HCT116 (cell line): ENCODE data around the gene SHC2. TPM values are rescaled to one million over a fixed set of nuclear protein-coding genes. Genes with fewer than 3 reads are reported as not detected.

Experiments used
- ATAC-seq: fragments of 200-7000 bp; cut with Tn5 transposase; 2 replicates; pipeline ENCODE4 v1.9.1; 2020; ENCODE audit warnings: mild to moderate bottlenecking, moderate library complexity
- BruUV-seq: library from RNA; stranded (reverse); fragments of 400-500 nt; replicated peaks from 2 replicates; lab custom pipeline; 2021; lab: Mats Ljungman, UMichigan
- CTCF ChIA-PET: fragments of 300-600 bp; sonication (Branson Sonifier 250); formaldehyde crosslinking; loops from one replicate; lab custom pipeline; 2021; ENCODE audit warnings: antibody characterized with exemption; lab: Charles Lee
- POLR2A ChIA-PET: fragments of 300-600, 350-600 bp; sonication (Branson Sonifier 250); formaldehyde crosslinking; loops from one replicate; lab custom pipeline; 2021; ENCODE audit warnings: antibody characterized with exemption; lab: Charles Lee
- RAD21 ChIA-PET, 2 experiments: fragments of 300-600 bp; sonication (Branson Sonifier 250); formaldehyde crosslinking; loops; one replicate each; lab custom pipeline; 2023; ENCODE audit warnings: low total read pairs in 2 of 2; ENCODE audit not compliant: uncharacterized antibody in 2 of 2, unreplicated experiment in 2 of 2, low non-redundant PET in 1 of 2; lab: Charles Lee
- DNase-seq: peaks from one replicate; pipeline ENCODE4 v3.0.0-alpha.2; 2010; ENCODE audit warnings: low read depth, low spot score
- H2AFZ ChIP-seq: fragments of 200-600 bp; shearing (Covaris generic), sonication (generic); 2 replicates; pipeline ENCODE4 v1.6.1; 2017; ENCODE audit warnings: low read depth, mixed run types, mixed read lengths, antibody characterized with exemption, low read length; ENCODE audit not compliant: poor library complexity, severe bottlenecking
- H3K27ac ChIP-seq: 2 replicates; pipeline ENCODE4 v1.5.1; 2012; ENCODE audit warnings: low read depth, low read length
- H3K27me3 ChIP-seq: fragments of 200-600 bp; sonication (generic); 2 replicates; pipeline ENCODE4 v1.6.1; 2016; ENCODE audit warnings: mixed run types, low read length, mixed read lengths; ENCODE audit not compliant: insufficient read depth
- H3K36me3 ChIP-seq, 2 experiments: fragments of 200-500 bp in 1 of 2; fragments of 200-600 bp in 1 of 2; sonication (Bioruptor generic) in 1 of 2; sonication (generic) in 1 of 2; 2 replicates each; pipeline versions ENCODE4 v1.5.1 to v1.6.1; 2014 to 2016; ENCODE audit warnings: low read length in 2 of 2, inconsistent platforms in 1 of 2, mixed read lengths in 1 of 2, mixed run types in 1 of 2; ENCODE audit not compliant: insufficient read depth in 2 of 2, control insufficient read depth in 1 of 2
- H3K4me1 ChIP-seq, 2 experiments: fragments of 200-600 bp in 1 of 2; sonication (generic) in 1 of 2; 2 replicates each; pipeline versions ENCODE4 v1.5.1 to v1.6.1; 2012 to 2017; ENCODE audit warnings: low read length in 2 of 2, inconsistent platforms in 1 of 2, mild to moderate bottlenecking in 1 of 2, mixed read lengths in 1 of 2, mixed run types in 1 of 2, moderate library complexity in 1 of 2; ENCODE audit not compliant: insufficient read depth in 2 of 2, control insufficient read depth in 1 of 2
- H3K4me2 ChIP-seq: fragments of 200-600 bp; sonication (generic); 2 replicates; pipeline ENCODE4 v1.6.1; 2017; ENCODE audit warnings: mixed run types, low read length, mixed read lengths
- H3K4me3 ChIP-seq, 2 experiments: fragments of 200-600 bp in 1 of 2; sonication (generic) in 1 of 2; replicated peaks in 1 of 2; 2 replicates each; pipeline ENCODE4 v1.5.1; 2011 to 2016; ENCODE audit warnings: low read length in 2 of 2, control low read depth in 1 of 2, low read depth in 1 of 2, mild to moderate bottlenecking in 1 of 2, mixed read lengths in 1 of 2, mixed run types in 1 of 2
- H3K79me2 ChIP-seq: fragments of 200-600 bp; sonication (generic); 2 replicates; pipeline ENCODE4 v1.6.1; 2017; ENCODE audit warnings: mild to moderate bottlenecking, mixed run types, low read length, moderate library complexity, mixed read lengths; ENCODE audit not compliant: insufficient read depth
- H3K9ac ChIP-seq: fragments of 200-600 bp; sonication (generic); 2 replicates; pipeline ENCODE4 v1.6.1; 2016; ENCODE audit warnings: low read length, mixed read lengths
- H3K9me2 ChIP-seq: fragments of 200-600 bp; sonication (generic), shearing (Covaris generic); 2 replicates; pipeline ENCODE4 v1.6.1; 2017; ENCODE audit warnings: mixed run types, mild to moderate bottlenecking, moderate library complexity; ENCODE audit not compliant: insufficient read depth
- H3K9me3 ChIP-seq, 2 experiments: fragments of 200-500 bp in 1 of 2; fragments of 200-600 bp in 1 of 2; sonication (Bioruptor generic) in 1 of 2; sonication (generic) in 1 of 2; 2 replicates each; pipeline ENCODE4 v1.6.1; 2014 to 2017; ENCODE audit warnings: low read length in 2 of 2, mixed read lengths in 2 of 2, inconsistent platforms in 1 of 2, low read depth in 1 of 2, mild to moderate bottlenecking in 1 of 2, mixed run types in 1 of 2, moderate library complexity in 1 of 2; ENCODE audit not compliant: control insufficient read depth in 1 of 2, insufficient read depth in 1 of 2
- H4K20me1 ChIP-seq: fragments of 200-600 bp; sonication (generic), shearing (Covaris generic); 2 replicates; pipeline ENCODE4 v1.6.1; 2017; ENCODE audit warnings: mixed run types, mild to moderate bottlenecking, moderate library complexity; ENCODE audit not compliant: insufficient read depth
- ATF3 ChIP-seq: IDR thresholded peaks from 2 replicates; pipeline ENCODE4 v1.6.1; 2012
- CEBPB ChIP-seq: IDR thresholded peaks from 2 replicates; pipeline ENCODE4 v1.6.1; 2012; ENCODE audit warnings: low read depth
- CTCF ChIP-seq, 3 experiments: fragments of 200-600 bp in 1 of 3; sonication (generic) in 1 of 3; IDR thresholded peaks in 2 of 3; conservative IDR thresholded peaks in 1 of 3; 2 replicates each; pipeline ENCODE4 v1.5.1; 2012 to 2017; ENCODE audit warnings: low read depth in 2 of 3, low read length in 2 of 3, antibody characterized with exemption in 1 of 3, borderline replicate concordance in 1 of 3, control low read depth in 1 of 3, mild to moderate bottlenecking in 1 of 3, mixed read lengths in 1 of 3, mixed run types in 1 of 3, moderate library complexity in 1 of 3; ENCODE audit not compliant: insufficient read depth in 1 of 3
- EGR1 ChIP-seq: IDR thresholded peaks from 2 replicates; pipeline ENCODE4 v1.6.1; 2012; ENCODE audit warnings: low read depth
- ELF1 ChIP-seq: IDR thresholded peaks from 2 replicates; pipeline ENCODE4 v1.6.1; 2012; ENCODE audit warnings: low read depth, borderline replicate concordance
- EZH2 ChIP-seq: fragments of 200-600 bp; sonication (generic); IDR thresholded peaks from 2 replicates; pipeline ENCODE4 v1.6.1; 2017; ENCODE audit warnings: antibody characterized with exemption, mixed run types
- FOSL1 ChIP-seq: IDR thresholded peaks from 2 replicates; pipeline ENCODE4 v1.6.1; 2012; ENCODE audit warnings: low read depth
- MAX ChIP-seq: IDR thresholded peaks from 2 replicates; pipeline ENCODE4 v1.6.1; 2012
- POLR2AphosphoS5 ChIP-seq: IDR thresholded peaks from 2 replicates; pipeline ENCODE4 v1.6.1; 2011; ENCODE audit warnings: mild to moderate bottlenecking, low read depth, low read length, moderate library complexity
- RAD21 ChIP-seq: IDR thresholded peaks from 2 replicates; pipeline ENCODE4 v1.6.1; 2012; ENCODE audit warnings: low read depth, mild to moderate bottlenecking
- REST ChIP-seq: IDR thresholded peaks from 2 replicates; pipeline ENCODE4 v1.6.1; 2012; ENCODE audit warnings: low read depth
- SIN3A ChIP-seq: IDR thresholded peaks from 2 replicates; pipeline ENCODE4 v1.6.1; 2012; ENCODE audit warnings: low read depth
- SP1 ChIP-seq: IDR thresholded peaks from 2 replicates; pipeline ENCODE4 v1.6.1; 2012; ENCODE audit warnings: low read depth
- SRF ChIP-seq: IDR thresholded peaks from 2 replicates; pipeline ENCODE4 v1.6.1; 2012; ENCODE audit warnings: low read depth
- TCF7L2 ChIP-seq: IDR thresholded peaks from 2 replicates; pipeline ENCODE4 v1.7.0; 2011; ENCODE audit warnings: borderline replicate concordance, inconsistent platforms; ENCODE audit not compliant: insufficient read depth, insufficient read length; ENCODE audit errors: extremely low read depth
- ZBTB33 ChIP-seq: IDR thresholded peaks from 2 replicates; pipeline ENCODE4 v1.6.1; 2011; ENCODE audit warnings: mild to moderate bottlenecking, low read length, moderate library complexity; ENCODE audit not compliant: insufficient replicate concordance; ENCODE audit errors: extremely low read depth
- ZFX ChIP-seq: fragments of 450-650 bp; IDR thresholded peaks from 2 replicates; pipeline ENCODE4 v1.6.1; 2017
- ZNF274 ChIP-seq: fragments of 200-500 bp; sonication (Bioruptor generic); IDR thresholded peaks from 2 replicates; pipeline ENCODE4 v1.6.1; 2014; ENCODE audit warnings: mild to moderate bottlenecking, low read depth, low read length, inconsistent platforms
- intact Hi-C: fragments of 100-400 bp; cut with micrococcal nuclease; formaldehyde crosslinking; loops from 2 replicates; pipeline ENCODE4 v1.10.0; 2022
- total RNA-seq: library from RNA; stranded (reverse); gene quantifications from one replicate; pipeline ENCODE4 v1.2.1, GENCODE V29; 2021; ENCODE audit not compliant: unreplicated experiment

SHC2 gene
- total RNA-seq, 1 experiment from 2014 or later, result 2.5 TPM

GRCh38 chr19:374886-375235 is 86.0 kb downstream of the SHC2 start:
- H3K36me3 ChIP-seq, result no peaks in the 10 kb centered on the region
- no peak overlapping the region for H3K4me2 ChIP-seq
- H4K20me1 ChIP-seq, result no peaks in the 10 kb centered on the region
- ChIA-PET POLR2A (no interaction called here), RAD21 (no interaction called here), CTCF (interaction anchor here (0.5 kb wide), 1 partner anchor 131 kb away, joined by 4 read pairs; no protein-coding TSS in a partner anchor)
- H3K9me3 ChIP-seq, result no peaks in the 10 kb centered on the region
- no peaks in the 10 kb centered on the region for H3K79me2 ChIP-seq
- no peaks in the 10 kb centered on the region for H3K27me3 ChIP-seq
- no peak overlapping the region for H3K27ac ChIP-seq
- peaks cover 3 to 5% of the 10 kb centered on the region in 2 experiments; a peak in 2 of 4 replicates for H3K4me1 ChIP-seq
- H3K4me3 ChIP-seq, result no peak overlapping the region
- DNase-seq, result no peak
- no peak for ATAC-seq
- H2AFZ ChIP-seq, result no peak overlapping the region
- H3K9ac ChIP-seq, result no peak overlapping the region
- TF ChIP-seq FOSL1, result no peak
- no peak for TF ChIP-seq TCF7L2
- no peak for TF ChIP-seq EGR1
- no peak for TF ChIP-seq ATF3
- no peak for TF ChIP-seq ZBTB33
- TF ChIP-seq SRF, result no peak
- TF ChIP-seq EZH2, result no peak
- no peak for TF ChIP-seq REST
- TF ChIP-seq ELF1, result no peak
- TF ChIP-seq CTCF (IDR thresholded peaks at IDR 0.05 in 2 of 3, conservative IDR thresholded peaks at IDR 0.05 in 1 of 3; ENCODE audit: borderline replicate concordance in 1 of 3, insufficient read depth in 1 of 3, low read depth in 2 of 3, low read length in 2 of 3), result no peak
- no peak for TF ChIP-seq SIN3A
- TF ChIP-seq MAX, result no peak
- TF ChIP-seq ZFX, result no peak
- TF ChIP-seq RAD21, result no peak
- no peak for TF ChIP-seq CEBPB
- no peak for TF ChIP-seq ZNF274
- no peak for TF ChIP-seq SP1
- no peak for TF ChIP-seq POLR2AphosphoS5
- intact Hi-C loops, result no loop called here
- H3K9me2 ChIP-seq, result no peaks in the 10 kb centered on the region
- BruUV-seq, result no TSS peak
